MM.1S (cell line): ENCODE measurements around the gene WDR89.
"Not testable (repeated sequence)": the region's sequence is repeated elsewhere in the genome, so short reads cannot be mapped to it uniquely, and the experiment has no call there.

ENCODE experiments used
- DNase-seq: peaks from one replicate; pipeline ENCODE4 v3.0.0-alpha.2; 2015
- H2AFZ ChIP-seq: fragments of 300-600 bp; sonication (generic); 2 replicates; pipeline ENCODE4 v1.6.0; 2016; ENCODE audit warnings: antibody characterized with exemption, low read length
- H3F3A ChIP-seq: fragments of 300-600 bp; sonication (generic); 2 replicates; pipeline ENCODE4 v1.6.1; 2016; ENCODE audit warnings: mild to moderate bottlenecking, antibody characterized with exemption, low read length, moderate library complexity, mixed read lengths; ENCODE audit not compliant: insufficient read depth
- H3K27ac ChIP-seq: fragments of 300-600 bp; sonication (generic); 2 replicates; pipeline ENCODE4 v1.5.1; 2016; ENCODE audit warnings: mild to moderate bottlenecking, low read length
- H3K27me3 ChIP-seq: fragments of 300-600 bp; sonication (generic); replicated peaks from 2 replicates; pipeline ENCODE4 v1.6.0; 2016; ENCODE audit warnings: low read length; ENCODE audit not compliant: insufficient read depth
- H3K36me3 ChIP-seq: fragments of 300-600 bp; sonication (generic); replicated peaks from 2 replicates; pipeline ENCODE4 v1.6.1; 2016; ENCODE audit warnings: mild to moderate bottlenecking, low read length, mixed read lengths; ENCODE audit not compliant: insufficient read depth
- H3K4me1 ChIP-seq: fragments of 300-600 bp; sonication (generic); 2 replicates; pipeline ENCODE4 v1.6.1; 2016; ENCODE audit warnings: low read length, mixed read lengths
- H3K4me2 ChIP-seq: fragments of 300-600 bp; sonication (generic); 2 replicates; pipeline ENCODE4 v1.6.0; 2016; ENCODE audit warnings: low read depth, low read length
- H3K4me3 ChIP-seq: fragments of 300-600 bp; sonication (generic); 2 replicates; pipeline ENCODE4 v1.5.1; 2016; ENCODE audit warnings: low read length, mixed read lengths
- H3K79me2 ChIP-seq: fragments of 300-600 bp; sonication (generic); 2 replicates; pipeline ENCODE4 v1.6.1; 2016; ENCODE audit warnings: mixed run types, low read length, mixed read lengths
- H3K9ac ChIP-seq: fragments of 300-600 bp; sonication (generic); 2 replicates; pipeline ENCODE4 v1.6.1; 2016; ENCODE audit warnings: low read length, mixed read lengths
- H3K9me2 ChIP-seq: fragments of 300-600 bp; sonication (generic); replicated peaks from 2 replicates; pipeline ENCODE4 v1.6.1; 2016; ENCODE audit warnings: mild to moderate bottlenecking, low read length, mixed read lengths; ENCODE audit not compliant: insufficient read depth
- H3K9me3 ChIP-seq: fragments of 300-600 bp; sonication (generic); replicated peaks from 2 replicates; pipeline ENCODE4 v1.6.1; 2016; ENCODE audit warnings: mild to moderate bottlenecking, low read length, mixed read lengths; ENCODE audit not compliant: insufficient read depth
- H4K20me1 ChIP-seq: fragments of 300-600 bp; sonication (generic); 2 replicates; pipeline ENCODE4 v1.6.1; 2016; ENCODE audit warnings: mild to moderate bottlenecking, low read length, moderate library complexity, mixed read lengths; ENCODE audit not compliant: insufficient read depth
- EZH2 ChIP-seq: fragments of 300-600 bp; sonication (generic); optimal IDR thresholded peaks from 2 replicates; pipeline ENCODE3; 2017; ENCODE audit warnings: low read depth, mild to moderate bottlenecking, antibody characterized with exemption, low read length, mixed read lengths
- EZH2phosphoT487 ChIP-seq: fragments of 300-600 bp; sonication (generic); IDR thresholded peaks from 2 replicates; pipeline ENCODE4 v1.6.1; 2018; ENCODE audit warnings: antibody characterized with exemption, low read length
- TF ChIP-seq, protein P1 (sequence below): fragments of 300-600 bp; sonication (generic); IDR thresholded peaks from 2 replicates; pipeline ENCODE4 v1.5.1; 2016; ENCODE audit warnings: antibody characterized with exemption, low read length, mixed read lengths

WDR89 gene

DNA sequence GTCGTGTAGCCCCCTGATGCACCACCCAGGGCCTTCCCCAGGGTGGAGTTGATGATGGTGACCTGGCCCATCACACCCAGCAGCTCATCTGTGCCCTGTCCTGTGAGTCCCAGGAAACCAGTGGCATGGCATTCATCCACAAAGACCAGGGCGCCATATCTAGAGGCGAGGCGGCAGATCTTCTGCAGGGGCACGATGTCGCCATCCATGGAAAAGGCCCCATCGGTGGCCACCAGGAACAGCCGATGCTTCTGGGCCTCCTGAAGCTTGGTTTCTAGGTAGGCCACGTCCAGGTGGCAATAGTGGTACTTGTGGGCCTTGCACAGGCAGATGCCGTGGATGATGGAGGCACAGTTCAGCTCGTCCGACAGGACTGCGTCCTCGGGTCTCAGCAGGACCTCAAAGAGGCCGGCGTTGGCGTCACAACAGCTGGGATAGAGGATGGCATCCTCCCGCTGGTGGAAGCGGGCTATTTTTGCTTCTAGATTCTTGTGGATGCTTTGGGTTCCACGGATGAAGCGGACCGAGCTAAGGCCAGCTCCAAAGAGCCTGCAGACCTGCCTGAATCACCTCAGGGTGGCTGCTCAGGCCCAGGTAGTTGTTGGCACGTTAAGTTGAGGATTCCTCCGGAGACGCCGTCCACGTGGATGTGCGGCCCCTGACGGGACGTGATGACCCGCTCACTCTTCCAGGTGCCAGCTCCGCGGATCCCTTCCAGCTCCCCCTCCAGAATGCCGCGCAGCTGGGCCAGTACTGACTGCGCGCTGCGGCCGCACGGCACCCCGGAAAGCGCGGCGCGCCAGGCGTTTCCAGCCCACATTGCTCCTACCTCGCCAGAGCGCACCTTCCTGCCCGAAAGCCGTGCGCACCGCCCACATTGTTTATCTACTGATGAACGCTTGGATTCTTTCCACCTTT is 47.0 kb downstream of the WDR89 start:
- DNase-seq: no peak
- Histone ChIP-seq H3K4me2 (no peak overlapping the region), H3K9me3 (no peaks in the 10 kb centered on the region), H3K9me2 (no peaks in the 10 kb centered on the region), H3F3A (no peaks in the 10 kb centered on the region), H3K27ac (no peak overlapping the region), H3K79me2 (no peaks in the 10 kb centered on the region), H3K4me1 (no peaks in the 10 kb centered on the region), H4K20me1 (no peaks in the 10 kb centered on the region), H2AFZ (no peak overlapping the region), H3K27me3 (no peaks in the 10 kb centered on the region), H3K4me3 (no peak overlapping the region), H3K9ac (no peak overlapping the region), H3K36me3 (no peaks in the 10 kb centered on the region)
- TF ChIP-seq, protein P1, sequence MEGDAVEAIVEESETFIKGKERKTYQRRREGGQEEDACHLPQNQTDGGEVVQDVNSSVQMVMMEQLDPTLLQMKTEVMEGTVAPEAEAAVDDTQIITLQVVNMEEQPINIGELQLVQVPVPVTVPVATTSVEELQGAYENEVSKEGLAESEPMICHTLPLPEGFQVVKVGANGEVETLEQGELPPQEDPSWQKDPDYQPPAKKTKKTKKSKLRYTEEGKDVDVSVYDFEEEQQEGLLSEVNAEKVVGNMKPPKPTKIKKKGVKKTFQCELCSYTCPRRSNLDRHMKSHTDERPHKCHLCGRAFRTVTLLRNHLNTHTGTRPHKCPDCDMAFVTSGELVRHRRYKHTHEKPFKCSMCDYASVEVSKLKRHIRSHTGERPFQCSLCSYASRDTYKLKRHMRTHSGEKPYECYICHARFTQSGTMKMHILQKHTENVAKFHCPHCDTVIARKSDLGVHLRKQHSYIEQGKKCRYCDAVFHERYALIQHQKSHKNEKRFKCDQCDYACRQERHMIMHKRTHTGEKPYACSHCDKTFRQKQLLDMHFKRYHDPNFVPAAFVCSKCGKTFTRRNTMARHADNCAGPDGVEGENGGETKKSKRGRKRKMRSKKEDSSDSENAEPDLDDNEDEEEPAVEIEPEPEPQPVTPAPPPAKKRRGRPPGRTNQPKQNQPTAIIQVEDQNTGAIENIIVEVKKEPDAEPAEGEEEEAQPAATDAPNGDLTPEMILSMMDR: no peak
- TF ChIP-seq EZH2phosphoT487 (no peak), EZH2 (no peak)

DNA sequence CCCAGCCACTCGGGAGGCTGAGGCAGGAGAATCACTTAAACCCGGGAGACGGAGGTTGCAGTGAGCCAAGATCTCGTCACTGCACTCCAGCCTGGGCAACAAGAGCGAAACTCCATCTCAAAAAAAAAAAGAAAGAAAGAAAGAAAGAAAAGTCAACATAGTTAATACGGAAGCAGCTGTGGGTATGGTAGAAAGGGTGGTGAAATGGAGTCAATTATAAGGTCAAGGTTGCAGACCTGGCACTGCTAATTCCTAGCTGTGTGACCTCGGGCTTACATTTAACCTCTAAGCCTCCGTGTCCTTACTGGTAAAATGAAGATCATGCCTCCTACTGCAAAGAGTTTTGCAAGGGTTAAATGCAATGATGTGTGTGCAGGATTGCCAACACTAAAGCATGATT is 58.6 kb downstream of the WDR89 start:
- H3K79me2 ChIP-seq, H3K36me3 ChIP-seq, H3K9me3 ChIP-seq, H3K4me1 ChIP-seq, H3K4me2 ChIP-seq, H3K27me3 ChIP-seq, H2AFZ ChIP-seq, H3K27ac ChIP-seq, H3K4me3 ChIP-seq, H3K9ac ChIP-seq, H3F3A ChIP-seq, H4K20me1 ChIP-seq, DNase-seq, H3K9me2 ChIP-seq: not testable (repeated sequence)

DNA sequence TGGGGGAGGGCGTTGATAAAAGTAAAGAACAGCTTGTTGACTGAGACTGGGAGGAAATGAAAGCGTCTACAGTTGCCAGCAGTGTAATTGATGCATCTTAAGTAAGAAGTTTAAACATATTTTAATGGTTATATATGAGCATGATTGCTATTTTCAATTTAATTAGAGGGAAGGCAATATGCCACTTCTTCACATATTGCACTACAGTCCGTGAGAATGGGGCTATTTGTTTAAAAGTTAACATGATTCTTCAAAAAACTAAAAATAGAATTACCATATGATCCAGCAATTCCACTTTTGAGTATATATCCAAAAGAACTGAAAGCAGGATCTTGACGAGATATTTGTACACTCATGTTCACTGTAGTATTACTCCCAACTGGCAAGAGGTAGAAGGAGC is 60.2 kb downstream of the WDR89 start:
- Histone ChIP-seq H3K4me3 (no peak overlapping the region), H3K9ac (no peak overlapping the region), H2AFZ (no peak overlapping the region), H3K4me2 (no peak overlapping the region), H3K36me3 (no peaks in the 10 kb centered on the region), H3K27me3 (no peaks in the 10 kb centered on the region), H3K79me2 (no peaks in the 10 kb centered on the region), H3K4me1 (no peaks in the 10 kb centered on the region), H3F3A (no peaks in the 10 kb centered on the region), H3K27ac (no peak overlapping the region), H3K9me3 (no peaks in the 10 kb centered on the region), H3K9me2 (no peaks in the 10 kb centered on the region), H4K20me1 (no peaks in the 10 kb centered on the region)
- TF ChIP-seq, protein P1: no peak
- TF ChIP-seq EZH2: no peak
- no peak for TF ChIP-seq EZH2phosphoT487
- no peak for DNase-seq

DNA sequence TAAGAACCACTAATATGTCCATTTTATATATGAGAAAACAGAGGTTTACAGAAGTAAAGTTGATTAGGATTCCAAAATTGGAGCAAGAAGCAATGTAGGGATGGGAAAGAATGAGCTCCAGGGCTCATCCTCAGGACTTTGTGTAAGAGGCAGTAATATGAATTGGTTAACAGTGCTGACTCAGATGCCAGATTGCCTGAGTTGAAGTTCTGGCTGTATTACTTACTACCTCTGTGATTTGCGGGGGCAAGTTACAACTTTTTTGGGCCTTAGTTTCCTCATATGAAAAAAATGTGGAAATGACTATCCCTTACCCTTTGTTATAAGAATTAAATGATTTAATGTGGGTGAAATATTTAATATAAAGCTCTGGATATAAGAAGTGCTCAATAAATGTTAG is 63.4 kb downstream of the WDR89 start:
- Histone ChIP-seq H3F3A (no peaks in the 10 kb centered on the region), H3K27ac (no peak overlapping the region), H3K4me3 (no peak overlapping the region), H3K4me1 (no peaks in the 10 kb centered on the region), H2AFZ (no peak overlapping the region), H3K36me3 (no peaks in the 10 kb centered on the region), H3K27me3 (no peaks in the 10 kb centered on the region), H4K20me1 (no peaks in the 10 kb centered on the region), H3K9me2 (no peaks in the 10 kb centered on the region), H3K9me3 (no peaks in the 10 kb centered on the region), H3K4me2 (no peak overlapping the region), H3K79me2 (no peaks in the 10 kb centered on the region), H3K9ac (no peak overlapping the region)
- DNase-seq: no peak
- no peak for TF ChIP-seq EZH2
- no peak for TF ChIP-seq EZH2phosphoT487
- TF ChIP-seq, protein P1: no peak
